Epidermal melanocyte (primary cell): Measurements from ENCODE around the gene RAB7A.
"Not testable (repeated sequence)": the region's sequence is repeated elsewhere in the genome, so short reads cannot be mapped to it uniquely, and the experiment has no call there.

Experiments used
- DNase-seq: peaks from one replicate; pipeline ENCODE4 v3.0.0; 2011; ENCODE audit warnings: low spot score; ENCODE audit not compliant: insufficient read length

RAB7A gene

GRCh38 chr3:128710816-128711433 is 15.1 kb upstream of the RAB7A start:
- no peak for DNase-seq

GRCh38 chr3:128712848-128713247 is 13.1 kb upstream of the RAB7A start:
- no peak for DNase-seq

DNA sequence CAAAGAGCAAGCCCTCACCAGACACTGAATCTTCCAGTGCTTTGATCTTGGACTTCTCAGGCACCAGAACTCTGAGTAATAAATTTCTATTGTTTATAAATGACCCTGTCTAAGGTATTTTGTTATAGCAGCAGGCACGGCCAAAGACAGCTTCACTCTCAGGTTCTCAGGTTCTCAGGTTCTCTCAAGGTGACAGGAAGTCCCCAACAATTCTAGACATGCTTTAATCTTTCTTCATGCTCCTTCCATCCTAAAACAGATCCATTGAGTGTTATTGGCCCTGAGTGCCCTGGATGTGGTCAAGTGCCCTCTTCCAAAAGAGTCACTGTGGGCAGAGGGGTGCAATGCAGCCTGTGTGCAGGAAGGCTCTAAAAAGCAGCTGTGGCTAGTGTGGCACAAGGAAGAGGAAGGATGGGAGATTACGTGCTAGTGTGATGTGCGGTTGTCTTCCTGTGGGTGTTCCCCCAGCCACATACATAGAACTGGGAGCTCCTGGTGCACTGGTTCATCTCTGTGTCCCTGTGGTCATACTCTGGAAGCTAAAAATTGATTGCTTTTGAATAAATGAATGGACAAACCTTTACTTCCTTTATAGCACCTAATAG is 11.0 kb upstream of the RAB7A start:
- DNase-seq: no peak

GRCh38 chr3:128718892-128719291 is 7.1 kb upstream of the RAB7A start:
- not testable (repeated sequence) for DNase-seq

GRCh38 chr3:128720891-128721290 is 5.1 kb upstream of the RAB7A start:
- DNase-seq: no peak

GRCh38 chr3:128723477-128723876 is 2.5 kb upstream of the RAB7A start:
- DNase-seq: no peak

GRCh38 chr3:128725547-128726022 is 398 bp upstream of the RAB7A start:
- no peak for DNase-seq

DNA sequence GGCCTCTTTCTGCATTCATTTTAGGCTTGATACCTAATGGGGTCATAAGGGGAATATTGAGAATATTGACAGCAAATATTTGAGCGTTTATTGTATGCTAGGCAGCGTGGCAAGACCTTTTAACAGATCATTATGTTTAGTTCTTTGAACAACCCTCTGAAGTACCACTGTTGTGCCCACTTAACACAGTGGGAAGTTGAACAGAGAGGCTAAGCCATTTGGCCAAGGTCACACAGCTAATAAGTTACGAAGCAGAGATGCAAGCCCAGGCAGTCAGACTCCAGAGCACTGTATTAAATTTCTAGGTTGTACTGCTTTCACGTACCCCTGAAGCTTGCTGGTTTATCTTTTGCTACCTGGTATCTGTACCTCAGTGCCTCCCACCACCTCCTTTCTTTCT is 1.1 kb downstream of the RAB7A start:
- no peak for DNase-seq

- peak; percentile 59 for DNase-seq
Measured at GRCh38 chr3:128727485-128727884, 1.5 kb downstream of the RAB7A start.

- no peak for DNase-seq
Measured at GRCh38 chr3:128727996-128728395, 2.0 kb downstream of the RAB7A start.

DNA sequence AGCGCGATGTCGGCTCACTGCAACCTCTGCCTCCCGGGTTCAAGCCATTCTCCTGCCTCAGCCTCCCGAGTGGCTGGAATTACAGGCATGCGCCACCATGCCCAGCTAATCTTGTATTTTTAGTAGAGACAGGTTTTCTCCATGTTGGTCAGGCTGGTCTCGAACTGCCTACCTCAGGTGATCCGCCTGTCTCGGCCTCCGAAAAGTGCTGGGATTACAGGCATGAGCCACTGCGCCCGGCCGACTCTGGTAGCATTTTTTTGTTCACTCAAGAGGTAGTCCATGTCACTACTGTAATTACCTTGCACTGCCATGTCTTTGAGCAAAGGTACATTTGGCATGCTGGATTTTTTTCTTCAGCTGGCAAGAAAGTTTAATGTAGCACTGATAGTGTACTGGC is 2.5 kb downstream of the RAB7A start:
- DNase-seq: not testable (repeated sequence)

- DNase-seq: no peak
Measured at GRCh38 chr3:128730471-128730870, 4.5 kb downstream of the RAB7A start.

GRCh38 chr3:128734523-128735189 is 8.7 kb downstream of the RAB7A start:
- no peak for DNase-seq

GRCh38 chr3:128735287-128735686 is 9.3 kb downstream of the RAB7A start:
- no peak for DNase-seq

GRCh38 chr3:128735884-128736283 is 9.9 kb downstream of the RAB7A start:
- DNase-seq: no peak

- DNase-seq: no peak
Measured at GRCh38 chr3:128736601-128737000, 10.6 kb downstream of the RAB7A start.

DNA sequence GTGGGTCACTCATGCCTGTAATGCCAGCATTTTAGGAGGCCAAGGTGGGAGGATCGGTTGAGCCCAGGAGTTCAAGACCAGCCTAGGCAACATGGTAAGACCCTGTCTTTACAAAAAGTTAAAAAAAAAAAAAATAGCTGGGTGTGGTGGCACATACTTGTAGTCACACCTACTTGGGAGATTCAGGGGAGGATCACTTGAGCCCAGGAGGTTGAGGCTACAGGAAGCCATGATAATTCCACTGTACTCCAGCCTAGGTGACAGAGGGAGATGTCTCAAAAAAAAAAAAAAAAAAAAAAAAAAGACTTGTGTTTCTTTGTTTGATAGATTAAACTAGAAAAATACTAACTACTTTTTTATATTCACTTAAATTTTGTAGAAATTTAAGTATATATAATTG is 14.6 kb downstream of the RAB7A start:
- no peak for DNase-seq

- no peak for DNase-seq
Measured at GRCh38 chr3:128742821-128743594, 17.0 kb downstream of the RAB7A start.

- no peak for DNase-seq
Measured at GRCh38 chr3:128745742-128746141, 19.8 kb downstream of the RAB7A start.

DNA sequence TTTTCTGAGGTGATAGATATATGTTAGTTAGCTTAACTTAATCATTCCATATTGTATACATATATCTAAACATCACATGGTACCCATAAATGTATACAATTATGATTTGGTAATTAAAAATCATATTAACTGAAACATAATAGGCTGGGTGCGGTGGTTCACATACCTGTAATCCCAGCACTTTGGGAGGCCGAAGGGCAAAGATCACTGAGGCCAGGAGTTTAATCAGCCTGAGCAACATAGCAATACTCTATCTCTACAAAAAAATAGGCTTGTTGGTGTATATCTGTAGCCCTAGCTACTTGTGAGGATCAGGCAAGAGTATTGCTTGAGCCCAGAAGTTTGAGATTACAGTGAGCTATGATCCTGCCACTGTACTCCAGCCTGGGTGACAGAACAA is 20.9 kb downstream of the RAB7A start:
- DNase-seq: no peak

GRCh38 chr3:128748557-128748956 is 22.6 kb downstream of the RAB7A start:
- DNase-seq: no peak

- DNase-seq: no peak
Measured at GRCh38 chr3:128749035-128749434, 23.1 kb downstream of the RAB7A start.
